OCI-M2 (cell line): ENCODE data around the gene CYFIP1.

Experiments used
- DNase-seq: peaks from one replicate; lab custom pipeline; 2025; ENCODE audit not compliant: unreplicated experiment; lab: John Stamatoyannopoulos, UW

CYFIP1 gene

DNA sequence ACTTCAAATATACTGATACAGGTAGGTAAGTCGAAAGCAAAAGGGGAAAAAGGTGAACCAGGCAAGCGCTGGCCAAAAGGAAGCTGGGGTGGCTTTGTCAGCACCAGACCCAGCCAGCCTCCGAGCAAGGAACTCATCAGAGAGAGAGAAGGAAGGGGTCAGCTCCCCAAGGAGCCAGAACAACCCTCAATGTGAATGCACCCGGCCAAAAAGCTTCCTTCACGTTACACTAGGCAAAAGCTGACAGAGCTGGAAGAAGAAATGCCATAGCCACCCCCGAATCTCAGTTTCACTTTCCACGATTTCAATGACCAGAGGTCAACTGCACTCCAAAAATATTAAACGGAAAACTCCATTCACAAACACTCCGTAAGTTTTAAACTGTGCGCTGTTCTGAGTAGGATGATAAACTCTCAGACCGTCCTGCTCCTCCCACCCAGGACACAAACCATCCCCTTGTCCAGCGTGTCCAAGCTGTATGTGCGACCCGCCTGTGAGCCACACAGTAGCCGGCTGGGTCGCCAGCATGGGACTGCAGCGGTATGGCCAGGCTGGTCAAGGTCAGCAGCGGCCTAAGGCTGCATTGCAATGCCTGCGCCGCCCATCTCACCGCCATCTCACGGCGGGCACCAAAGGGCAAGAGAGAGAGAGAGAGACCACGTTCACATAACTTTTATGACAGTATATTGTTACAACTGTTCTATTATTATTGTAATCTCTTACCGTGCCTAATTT lies 29.7 kb downstream of the CYFIP1 start:
- DNase-seq: no peak

- DNase-seq: peak; percentile 59
Measured at GRCh38 chr15:22949074-22949547, 31.1 kb downstream of the CYFIP1 start.

DNA sequence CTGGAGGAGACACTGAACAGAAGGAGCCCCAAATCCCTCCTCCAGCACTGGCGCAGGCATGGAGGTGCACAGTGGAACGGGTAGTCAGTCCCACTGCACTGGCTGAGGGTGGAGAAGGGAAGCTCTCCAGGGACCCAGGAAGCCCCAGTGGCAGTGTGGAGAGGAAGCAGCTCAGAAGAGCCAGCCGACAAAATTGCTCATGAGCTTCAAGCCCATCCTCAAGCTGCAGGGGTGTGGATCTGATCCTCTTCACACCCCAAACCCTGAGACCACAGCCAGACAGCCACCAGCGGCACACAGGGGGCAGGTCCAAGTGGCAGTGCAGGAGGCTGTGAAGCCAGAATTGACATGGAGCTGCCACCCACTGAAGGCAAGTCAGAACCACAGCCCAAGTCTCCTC lies 32.1 kb downstream of the CYFIP1 start:
- no peak for DNase-seq

GRCh38 chr15:22947101-22948000 lies 32.8 kb downstream of the CYFIP1 start:
- DNase-seq: no peak

DNA sequence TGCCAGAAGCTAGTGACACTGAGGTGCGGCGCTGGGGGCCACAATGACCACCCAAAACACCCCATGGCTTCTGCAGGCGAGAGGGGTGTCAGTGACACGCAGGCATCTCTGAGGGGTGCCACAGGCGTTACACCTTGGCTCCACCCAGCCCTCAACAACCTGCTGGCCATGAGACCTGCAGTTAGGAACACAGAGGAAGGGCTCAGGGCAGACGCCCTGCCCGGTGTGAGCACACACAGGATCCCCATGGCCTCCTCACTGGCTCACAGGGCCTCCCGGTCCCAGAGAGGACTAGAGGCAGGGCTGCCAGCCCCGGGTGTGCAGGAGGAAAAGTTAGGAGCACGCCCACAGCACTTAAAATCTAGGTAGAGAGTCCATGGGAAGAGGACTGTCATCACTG lies 35.1 kb downstream of the CYFIP1 start:
- DNase-seq: no peak

GRCh38 chr15:22944651-22945050 lies 35.5 kb downstream of the CYFIP1 start:
- no peak for DNase-seq

GRCh38 chr15:22942877-22943276 lies 37.3 kb downstream of the CYFIP1 start:
- DNase-seq: no peak

GRCh38 chr15:22942306-22942855 lies 37.8 kb downstream of the CYFIP1 start:
- DNase-seq: no peak

DNA sequence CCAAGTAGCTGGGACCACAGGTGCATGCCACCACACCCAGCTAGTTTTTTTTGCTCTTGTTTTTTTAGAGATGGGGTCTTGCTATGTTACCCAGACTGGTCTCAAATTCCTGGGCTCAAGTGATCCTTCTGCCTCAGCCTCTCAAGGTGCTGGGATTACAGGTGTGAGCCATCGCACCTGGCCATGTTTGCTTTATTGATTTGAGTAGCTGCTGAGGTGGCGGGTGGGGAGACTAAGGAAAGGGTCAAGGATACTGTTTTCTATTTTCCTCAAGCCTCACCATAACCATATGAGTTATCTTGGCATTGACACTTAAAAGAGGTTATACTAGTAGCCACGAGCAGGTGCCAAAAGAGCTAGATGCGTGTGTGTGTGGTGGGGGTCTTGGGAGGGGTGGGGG lies 39.0 kb downstream of the CYFIP1 start:
- no peak for DNase-seq

- DNase-seq: no peak
Measured at GRCh38 chr15:22939652-22940061, 40.5 kb downstream of the CYFIP1 start.

DNA sequence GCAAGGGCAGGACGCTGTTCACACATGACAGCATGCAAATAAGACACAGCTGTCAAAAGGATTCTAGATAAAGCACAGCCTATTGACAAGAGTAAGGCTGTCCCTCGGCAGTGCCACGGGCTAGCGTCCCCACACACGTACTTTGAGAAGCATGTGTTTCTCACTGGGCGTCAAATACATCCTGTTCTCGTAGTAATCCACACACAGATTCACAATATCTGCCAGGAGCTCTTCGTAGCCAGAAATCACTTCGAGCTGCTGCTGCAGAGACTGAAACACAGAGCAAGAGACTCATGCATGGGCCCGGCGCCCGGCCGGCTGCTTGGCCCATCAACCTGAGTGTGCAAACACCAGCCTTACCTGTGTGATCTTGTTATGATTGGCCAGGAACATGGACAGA lies 41.1 kb downstream of the CYFIP1 start:
- no peak for DNase-seq

- DNase-seq: no peak
Measured at GRCh38 chr15:22936577-22937472, 43.3 kb downstream of the CYFIP1 start.

DNA sequence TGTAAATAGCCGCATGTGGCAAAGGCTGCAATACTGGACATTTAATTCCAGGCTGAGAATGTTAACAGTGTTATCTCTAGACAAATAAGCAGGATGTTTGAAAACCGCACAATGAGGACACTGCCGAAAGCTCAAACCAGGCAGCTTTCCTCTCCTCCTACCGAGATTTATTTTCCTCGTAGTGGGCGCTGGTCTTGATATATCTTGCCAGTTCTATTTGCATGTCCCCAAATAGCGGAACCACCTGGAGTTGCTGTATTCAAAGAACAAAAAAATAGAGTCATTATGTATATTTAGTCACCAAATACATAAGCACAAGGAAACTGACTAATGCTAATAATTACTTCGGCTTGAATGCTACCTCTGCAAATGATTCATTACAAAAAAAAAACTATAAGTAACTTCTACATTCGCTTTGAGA lies 46.5 kb downstream of the CYFIP1 start:
- no peak for DNase-seq

- DNase-seq: no peak
Measured at GRCh38 chr15:22931784-22932536, 48.2 kb downstream of the CYFIP1 start.

GRCh38 chr15:22930782-22931484 lies 49.2 kb downstream of the CYFIP1 start:
- DNase-seq: no peak

DNA sequence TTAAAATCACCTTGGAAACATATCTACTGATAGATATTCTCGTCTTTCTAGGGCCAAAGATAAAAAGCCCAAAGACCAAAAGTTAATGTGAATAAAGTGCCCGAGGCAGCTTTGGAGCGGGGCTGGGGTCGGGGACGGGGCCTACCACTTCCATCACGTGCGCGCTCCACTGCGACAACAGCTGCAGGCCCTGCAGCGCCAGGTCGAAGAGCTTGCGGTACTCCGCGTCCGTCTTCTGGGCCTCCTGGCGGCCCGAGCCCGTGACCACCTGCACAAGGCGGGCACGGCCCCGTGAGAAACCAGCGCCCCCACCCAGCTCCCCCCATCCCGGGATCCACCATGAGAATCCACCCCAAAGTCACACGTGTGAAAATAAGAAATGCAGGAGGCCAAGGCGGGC lies 52.4 kb downstream of the CYFIP1 start:
- DNase-seq: no peak

- DNase-seq: no peak
Measured at GRCh38 chr15:22925875-22926274, 54.3 kb downstream of the CYFIP1 start.

- DNase-seq: no peak
Measured at GRCh38 chr15:22922003-22922402, 58.2 kb downstream of the CYFIP1 start.

- DNase-seq: no peak
Measured at GRCh38 chr15:22919171-22919570, 61.0 kb downstream of the CYFIP1 start.
